ENCODE measurements around the gene PPP1R12C.
A peak's percentile ranks its signal among the peaks of the same experiment; 100 is the strongest.

The PPP1R12C gene

GRCh38 chr19:55088543-55089341 lies 28.7 kb downstream of the PPP1R12C start:
- peak; percentile 89 for DNase-seq

- no peak for DNase-seq
Measured at GRCh38 chr19:55088021-55088451, 29.4 kb downstream of the PPP1R12C start.

GRCh38 chr19:55087542-55087901 lies 29.9 kb downstream of the PPP1R12C start:
- no peak for DNase-seq

- peak; percentile 84 for DNase-seq
Measured at GRCh38 chr19:55086730-55087541, 30.5 kb downstream of the PPP1R12C start.

GRCh38 chr19:55085923-55086715 lies 31.3 kb downstream of the PPP1R12C start:
- no peak for DNase-seq

- DNase-seq = no peak
Measured at GRCh38 chr19:55084416-55084815, 33.0 kb downstream of the PPP1R12C start.

GRCh38 chr19:55083004-55083850 lies 34.2 kb downstream of the PPP1R12C start:
- DNase-seq = no peak

- DNase-seq = peak; percentile 83
Measured at GRCh38 chr19:55082020-55082851, 35.2 kb downstream of the PPP1R12C start.

- no peak for DNase-seq
Measured at GRCh38 chr19:55081770-55082019, 35.7 kb downstream of the PPP1R12C start.

GRCh38 chr19:55080968-55081769 lies 36.3 kb downstream of the PPP1R12C start:
- DNase-seq = peak; percentile 94

GRCh38 chr19:55080121-55080967 lies 37.1 kb downstream of the PPP1R12C start:
- DNase-seq = peak; percentile 91

GRCh38 chr19:55079400-55080038 lies 37.9 kb downstream of the PPP1R12C start:
- DNase-seq = no peak

- no peak for DNase-seq
Measured at GRCh38 chr19:55078996-55079395, 38.4 kb downstream of the PPP1R12C start.

- no peak for DNase-seq
Measured at GRCh38 chr19:55077106-55077505, 40.3 kb downstream of the PPP1R12C start.

- DNase-seq = no peak
Measured at GRCh38 chr19:55076321-55076720, 41.1 kb downstream of the PPP1R12C start.

- DNase-seq = no peak
Measured at GRCh38 chr19:55075371-55075998, 42.0 kb downstream of the PPP1R12C start, which contains the start of gene EPS8L1. EPS8L1 (plus strand) TSS chr19:55075869; CDS start chr19:55076445, 576 bp downstream.

GRCh38 chr19:55071913-55072312 lies 45.5 kb downstream of the PPP1R12C start:
- no peak for DNase-seq

- DNase-seq = peak; percentile 46
Measured at GRCh38 chr19:55071129-55071502, 46.3 kb downstream of the PPP1R12C start.
